ENCODE results near the gene PTPRM.

The PTPRM gene

DNA sequence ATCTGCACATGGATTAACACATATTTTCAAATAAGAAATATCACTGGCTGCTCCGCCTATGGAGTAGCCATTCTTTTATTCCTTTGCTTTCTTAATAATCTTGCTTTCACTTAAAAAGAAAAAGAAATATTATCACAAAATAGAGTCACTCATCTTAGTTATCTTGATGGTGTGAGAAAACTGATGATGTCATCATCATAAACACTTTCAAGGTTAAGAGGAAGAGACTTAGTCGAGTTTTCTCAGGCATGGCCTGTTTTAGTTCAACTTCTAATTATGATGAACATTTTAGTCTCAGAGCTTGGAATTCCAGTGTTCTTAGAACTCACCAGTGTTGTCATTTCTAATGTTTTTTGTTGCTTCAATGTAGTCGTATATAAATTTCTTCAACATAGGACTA is 506.1 kb downstream of the PTPRM start:
- DNase-seq: no peak

DNA sequence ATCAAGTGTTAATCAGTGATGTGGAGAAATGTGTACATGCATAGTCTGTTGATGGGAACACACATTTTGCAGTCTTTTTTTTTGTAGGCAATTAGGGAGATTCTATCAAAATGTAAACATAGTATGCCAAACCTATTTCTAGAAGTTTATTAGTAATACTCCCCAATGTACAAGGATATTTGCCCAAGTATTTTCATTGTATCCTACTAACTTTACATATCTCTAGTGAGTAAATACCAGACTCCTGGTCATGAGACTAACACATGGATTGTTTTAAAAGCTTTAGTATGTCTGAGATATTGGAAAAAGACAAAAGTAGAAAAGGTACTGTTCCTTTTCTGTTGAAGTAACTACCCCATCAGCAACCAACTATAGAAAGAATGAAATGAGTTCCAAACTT is 513.0 kb downstream of the PTPRM start:
- DNase-seq: no peak

DNA sequence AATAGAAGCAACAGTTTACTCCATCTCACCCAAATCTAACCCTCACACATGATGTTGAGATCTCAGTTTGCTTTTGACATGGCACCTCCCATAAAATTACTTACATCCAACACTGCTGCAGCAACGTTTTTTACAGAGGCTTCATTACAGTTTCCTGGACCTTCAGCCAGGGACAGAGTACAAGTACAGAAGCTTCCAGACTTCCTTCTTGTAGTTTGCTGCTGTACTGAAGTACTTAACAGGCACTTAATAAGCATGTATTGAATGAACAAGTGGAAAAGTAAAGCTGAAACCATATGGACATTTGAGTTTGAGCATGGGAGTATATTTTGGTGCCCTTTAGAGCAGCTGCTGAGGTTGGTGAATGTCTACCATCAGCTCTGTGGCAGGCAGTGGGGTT is 514.2 kb downstream of the PTPRM start:
- no peak for DNase-seq

DNA sequence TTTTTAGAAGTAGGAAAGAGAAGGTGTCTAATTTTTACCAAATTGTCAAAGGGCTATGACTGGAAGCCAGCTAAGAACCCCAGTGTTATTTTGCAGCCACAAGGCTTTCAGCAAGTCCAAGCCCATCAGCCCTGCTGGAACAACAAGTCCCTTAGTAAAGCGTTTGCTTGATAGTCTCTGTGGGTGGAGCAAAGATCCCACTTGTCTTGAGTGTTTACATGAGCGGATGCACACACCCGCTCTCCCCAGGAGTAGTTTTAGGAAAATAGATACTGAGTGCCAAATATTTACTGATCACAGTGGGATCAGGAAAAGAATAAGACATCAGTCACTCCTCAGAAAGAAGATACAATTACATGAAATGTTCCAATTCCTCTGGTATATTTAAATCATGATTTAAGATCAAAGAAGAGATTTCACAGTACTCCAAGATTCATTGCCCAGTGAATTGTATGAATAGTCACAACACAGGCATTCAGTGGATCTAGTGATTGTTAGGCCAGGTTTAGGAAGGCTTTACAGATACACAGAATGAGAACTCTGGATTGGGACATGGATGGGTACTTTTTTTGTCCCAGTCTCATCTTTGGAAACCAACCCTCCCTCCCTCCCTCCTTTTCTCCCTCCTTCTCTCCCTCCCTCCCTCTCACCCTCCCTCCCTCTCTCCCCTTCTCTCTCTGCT is 514.9 kb downstream of the PTPRM start:
- DNase-seq: no peak

DNA sequence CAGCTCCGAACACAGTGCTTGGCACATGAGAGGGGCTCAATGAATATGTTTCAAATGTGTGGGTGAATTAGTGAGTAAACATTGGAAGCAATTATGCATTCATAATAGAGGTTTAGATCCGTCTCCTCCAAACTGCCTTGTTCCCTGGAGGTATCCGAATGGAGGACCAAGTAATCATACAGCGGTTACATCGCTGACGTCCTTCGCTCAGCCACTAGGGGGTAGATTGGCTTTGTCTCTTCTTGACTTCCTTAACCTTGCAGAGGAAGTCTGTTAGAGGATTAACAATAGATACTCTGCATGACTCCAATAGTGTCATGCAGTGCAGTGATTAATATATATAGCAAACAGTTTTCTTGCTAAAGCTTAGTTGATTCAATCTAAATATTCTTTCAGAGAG is 517.0 kb downstream of the PTPRM start:
- DNase-seq: no peak

DNA sequence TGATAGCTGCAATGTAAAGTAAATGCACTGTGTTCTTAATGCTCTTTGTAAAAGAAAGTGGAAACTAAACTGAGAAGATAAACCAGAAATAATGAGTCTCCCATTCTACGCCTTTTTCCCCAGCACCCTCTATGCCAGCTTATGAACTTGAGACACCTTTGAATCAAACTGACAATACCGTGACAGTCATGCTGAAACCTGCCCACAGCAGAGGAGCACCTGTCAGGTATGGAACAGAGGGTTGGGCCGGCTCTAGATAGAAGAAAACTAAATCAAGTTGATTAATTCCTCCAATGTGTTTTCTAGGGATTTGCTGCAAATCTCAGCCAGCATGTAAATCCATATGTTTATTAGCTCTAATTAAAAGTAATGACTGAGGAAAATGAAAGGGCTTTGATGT is 521.5 kb downstream of the PTPRM start:
- no peak for DNase-seq

DNA sequence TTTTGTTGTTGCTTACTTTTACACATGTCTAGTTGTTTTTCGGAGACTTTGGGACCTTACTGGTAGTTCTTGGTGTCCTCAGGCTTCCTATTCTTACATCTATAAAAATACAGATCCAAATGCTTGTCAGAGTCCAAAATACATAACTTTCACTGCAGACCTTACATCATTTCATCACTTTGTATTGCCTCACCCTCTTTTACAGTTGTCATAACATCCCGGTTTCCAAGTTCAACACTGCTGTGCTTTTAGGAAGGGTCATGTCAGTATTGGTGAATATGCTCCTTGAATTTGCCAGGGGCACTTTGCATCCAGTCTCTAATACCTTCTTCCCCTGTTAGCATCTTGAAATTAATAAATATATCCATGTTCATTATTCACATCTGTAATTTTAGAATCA is 523.9 kb downstream of the PTPRM start:
- no peak for DNase-seq

DNA sequence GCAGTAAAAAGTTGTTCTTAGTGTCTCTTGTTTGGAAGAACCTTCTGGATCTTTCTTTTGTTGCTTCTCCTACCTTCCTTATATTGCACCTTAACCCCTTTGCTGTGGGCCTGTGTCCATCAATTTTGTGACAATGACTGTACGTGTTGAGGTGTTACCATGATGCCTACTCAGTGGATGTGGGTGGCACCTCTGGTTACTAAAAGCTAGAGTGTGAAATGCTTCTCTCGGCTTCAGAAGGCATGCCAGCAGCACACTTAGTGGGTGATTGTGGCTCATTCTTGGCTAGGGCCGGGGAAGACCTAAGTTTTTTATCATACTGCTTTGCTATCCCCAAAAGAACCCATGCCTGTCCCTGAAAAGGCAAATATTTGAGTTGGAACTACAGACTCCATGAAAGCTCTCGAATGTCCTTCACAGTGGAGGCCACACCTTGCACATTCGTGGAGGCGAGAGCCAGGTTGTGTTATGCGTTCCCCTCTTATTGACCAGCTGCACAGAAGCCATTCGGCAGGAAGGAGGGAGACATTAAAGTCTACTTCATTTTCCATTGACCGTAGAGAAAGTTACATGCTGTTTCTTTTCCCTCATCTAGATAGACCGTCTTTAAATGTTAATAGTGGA is 528.9 kb downstream of the PTPRM start:
- DNase-seq: no peak

DNA sequence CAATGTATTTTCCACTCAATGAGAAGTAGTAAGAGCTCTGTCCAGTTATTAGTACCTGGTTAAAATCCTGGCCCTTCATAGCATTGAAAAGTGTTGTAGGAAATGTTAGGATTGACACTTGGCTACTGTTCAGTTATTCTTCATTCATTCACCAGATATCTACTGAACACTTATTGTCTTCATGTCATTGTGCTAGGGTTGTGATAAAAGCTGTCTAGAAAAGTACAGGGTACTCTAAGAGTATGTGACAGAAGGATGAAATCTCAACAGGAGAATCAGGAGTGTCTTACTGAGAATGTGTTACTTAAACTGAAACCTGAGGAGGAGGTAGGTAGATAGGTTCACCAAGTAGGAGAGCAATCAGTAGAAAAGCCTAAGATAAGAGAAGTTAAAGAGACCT is 530.3 kb downstream of the PTPRM start:
- no peak for DNase-seq

DNA sequence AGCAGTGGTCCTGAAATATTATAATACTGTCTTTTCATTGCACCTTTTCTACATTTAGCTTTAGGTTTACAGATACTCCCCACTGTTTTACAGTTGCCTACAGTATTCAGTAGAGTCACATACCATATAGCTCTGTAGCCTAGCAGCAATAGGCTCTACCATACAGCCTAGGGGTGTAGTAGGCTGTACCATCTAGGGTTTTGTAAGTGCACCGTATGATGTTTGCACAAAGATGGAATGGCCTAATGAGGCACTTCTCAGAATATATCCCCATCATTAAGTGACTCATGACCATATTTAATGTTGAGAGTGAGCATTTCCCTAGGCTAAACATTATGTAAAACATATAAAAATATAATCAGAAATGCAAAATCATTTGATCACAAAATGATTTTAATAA is 530.8 kb downstream of the PTPRM start:
- no peak for DNase-seq

DNA sequence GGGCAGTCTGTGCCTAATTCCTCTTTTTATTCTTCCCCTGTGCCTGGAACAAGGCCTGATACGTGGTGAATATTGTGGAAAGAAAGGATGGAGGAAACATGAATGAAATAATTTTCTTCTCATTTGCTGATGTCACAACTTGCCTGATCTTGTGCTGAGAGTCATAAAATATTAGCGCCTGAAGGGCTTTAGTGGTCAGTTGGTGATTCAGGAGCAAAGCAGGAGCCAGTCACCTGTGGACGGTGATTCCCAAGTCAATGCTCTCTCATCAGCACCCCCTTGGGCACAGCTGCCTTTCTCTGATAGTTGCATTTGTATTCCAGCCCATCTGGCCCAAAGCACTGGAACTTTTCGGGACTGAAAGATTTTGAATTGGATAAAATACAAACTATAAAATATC is 539.5 kb downstream of the PTPRM start:
- DNase-seq: no peak

DNA sequence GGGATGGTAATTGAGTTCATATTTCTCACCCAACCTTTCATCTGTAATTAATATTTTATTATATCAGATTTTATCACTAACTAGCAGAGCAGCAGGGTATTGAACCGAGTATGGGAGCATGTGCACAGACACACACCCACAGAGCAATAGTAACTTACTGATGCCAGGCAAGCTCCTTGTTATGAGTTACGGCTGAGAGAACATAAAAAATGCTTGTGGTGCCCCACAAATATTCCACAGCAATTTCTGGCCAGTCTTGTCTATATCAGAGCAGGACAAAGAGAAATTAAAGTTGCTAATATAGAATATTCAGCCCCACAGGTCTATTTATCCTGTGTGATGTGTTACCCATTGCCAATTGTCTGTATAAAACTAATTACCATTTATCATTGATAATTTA is 540.3 kb downstream of the PTPRM start:
- no peak for DNase-seq

DNA sequence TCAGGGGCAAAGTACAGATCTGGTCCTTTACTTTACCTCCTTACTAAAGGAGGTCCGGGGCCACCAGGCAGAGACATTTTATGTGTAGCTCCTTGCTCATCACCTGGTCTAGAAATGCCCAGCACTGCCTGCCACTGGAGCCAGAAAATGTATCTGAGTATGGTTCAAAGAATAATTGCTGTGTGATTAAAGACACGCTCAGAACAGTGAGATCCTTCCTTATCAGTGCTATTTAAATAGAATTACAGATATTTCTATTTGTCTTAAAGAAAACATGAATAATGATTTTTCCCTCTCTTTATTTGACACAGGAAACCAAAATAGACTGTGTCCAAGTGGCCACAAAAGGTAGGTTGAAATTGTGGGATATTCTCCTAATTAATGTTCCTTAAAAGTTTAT is 547.4 kb downstream of the PTPRM start:
- no peak for DNase-seq

DNA sequence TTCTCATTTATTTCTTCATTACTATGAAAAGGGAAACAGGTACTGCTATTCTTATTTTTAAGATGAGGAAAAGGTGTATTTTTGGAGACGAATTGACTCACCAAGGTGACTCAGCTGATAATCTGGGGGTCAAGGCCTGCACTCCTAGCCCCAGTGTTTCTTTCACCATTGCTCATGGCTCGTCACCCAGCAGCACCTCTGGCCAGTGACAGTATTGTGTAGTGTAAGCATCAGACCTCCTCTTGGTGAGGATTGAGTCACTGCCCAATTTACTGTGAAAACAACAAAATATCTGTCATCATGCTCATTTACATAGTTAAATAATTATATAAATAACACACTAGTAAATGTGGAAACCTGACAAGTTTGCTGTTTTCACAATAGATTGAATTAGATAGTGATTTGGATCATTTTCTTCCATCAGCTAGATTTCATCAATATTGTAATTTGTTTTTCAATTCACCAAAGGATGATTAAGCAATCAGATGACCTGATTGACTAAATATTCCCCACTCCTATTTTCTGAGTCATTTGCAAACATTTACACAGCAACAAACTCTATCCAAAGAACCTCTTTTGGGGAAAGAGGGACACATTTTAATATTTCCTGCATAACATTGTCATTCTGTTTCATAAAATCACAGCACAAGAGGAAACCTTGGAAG is 549.4 kb downstream of the PTPRM start:
- no peak for DNase-seq

DNA sequence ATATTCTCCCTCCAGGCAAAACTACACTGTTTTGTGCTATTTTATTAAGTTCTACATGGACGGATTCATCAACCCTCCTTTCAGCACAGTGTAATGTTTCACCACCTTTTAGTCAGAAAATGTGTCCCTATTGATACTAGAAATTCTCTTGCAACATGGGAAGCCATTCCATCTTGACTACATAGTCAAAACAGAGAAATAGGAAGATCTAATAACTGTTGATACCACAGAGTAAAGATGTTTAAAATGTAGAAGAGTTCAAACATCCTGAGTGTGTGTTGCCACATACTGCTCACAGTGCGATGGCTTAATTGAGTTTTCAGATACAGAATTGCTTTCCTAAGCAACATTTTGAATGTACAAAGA is 549.9 kb downstream of the PTPRM start:
- no peak for DNase-seq

DNA sequence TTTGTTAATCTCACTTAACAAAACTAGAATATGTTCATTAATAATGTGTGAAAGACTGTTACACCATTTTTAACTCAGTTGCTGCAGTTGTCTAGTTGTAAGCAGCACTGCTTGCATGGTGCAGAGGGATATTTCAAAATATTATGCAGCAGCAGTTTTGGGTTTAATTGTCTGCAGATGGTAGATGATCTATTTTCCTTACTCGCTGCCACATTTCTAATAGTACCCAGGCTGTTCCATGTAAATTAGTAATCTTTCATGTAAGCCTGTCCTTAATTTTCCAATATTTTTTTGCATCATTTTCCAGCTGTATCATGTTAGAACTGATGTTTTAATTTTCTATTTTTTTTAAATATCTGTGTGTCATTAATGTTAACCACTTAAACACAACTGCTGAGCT is 554.0 kb downstream of the PTPRM start:
- no peak for DNase-seq

DNA sequence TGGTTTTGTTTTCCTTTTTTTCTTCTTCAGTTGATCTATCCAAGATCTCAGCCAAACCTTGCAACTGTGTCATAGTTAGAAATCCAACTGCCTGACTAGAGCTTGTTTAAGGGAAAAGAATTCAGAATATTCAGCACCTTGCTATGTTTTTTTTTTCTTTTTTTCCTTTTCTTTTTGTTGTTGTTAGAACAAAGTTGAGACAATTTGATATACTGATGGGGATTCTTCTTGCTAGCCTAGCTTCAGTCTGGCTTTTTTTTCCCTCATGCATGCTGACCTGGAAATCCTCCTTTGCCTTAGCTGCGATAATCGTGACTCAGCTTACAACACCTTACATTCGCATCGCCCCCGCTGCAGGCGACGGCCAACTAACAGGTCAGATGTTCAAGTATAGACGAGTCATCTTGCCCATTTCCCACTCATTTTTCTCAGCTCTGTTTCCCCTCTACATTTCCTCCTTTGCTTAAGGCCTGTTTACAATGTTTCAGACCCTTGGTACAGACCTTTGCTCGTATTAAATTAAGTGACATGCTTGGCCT is 554.9 kb downstream of the PTPRM start:
- DNase-seq: no peak

DNA sequence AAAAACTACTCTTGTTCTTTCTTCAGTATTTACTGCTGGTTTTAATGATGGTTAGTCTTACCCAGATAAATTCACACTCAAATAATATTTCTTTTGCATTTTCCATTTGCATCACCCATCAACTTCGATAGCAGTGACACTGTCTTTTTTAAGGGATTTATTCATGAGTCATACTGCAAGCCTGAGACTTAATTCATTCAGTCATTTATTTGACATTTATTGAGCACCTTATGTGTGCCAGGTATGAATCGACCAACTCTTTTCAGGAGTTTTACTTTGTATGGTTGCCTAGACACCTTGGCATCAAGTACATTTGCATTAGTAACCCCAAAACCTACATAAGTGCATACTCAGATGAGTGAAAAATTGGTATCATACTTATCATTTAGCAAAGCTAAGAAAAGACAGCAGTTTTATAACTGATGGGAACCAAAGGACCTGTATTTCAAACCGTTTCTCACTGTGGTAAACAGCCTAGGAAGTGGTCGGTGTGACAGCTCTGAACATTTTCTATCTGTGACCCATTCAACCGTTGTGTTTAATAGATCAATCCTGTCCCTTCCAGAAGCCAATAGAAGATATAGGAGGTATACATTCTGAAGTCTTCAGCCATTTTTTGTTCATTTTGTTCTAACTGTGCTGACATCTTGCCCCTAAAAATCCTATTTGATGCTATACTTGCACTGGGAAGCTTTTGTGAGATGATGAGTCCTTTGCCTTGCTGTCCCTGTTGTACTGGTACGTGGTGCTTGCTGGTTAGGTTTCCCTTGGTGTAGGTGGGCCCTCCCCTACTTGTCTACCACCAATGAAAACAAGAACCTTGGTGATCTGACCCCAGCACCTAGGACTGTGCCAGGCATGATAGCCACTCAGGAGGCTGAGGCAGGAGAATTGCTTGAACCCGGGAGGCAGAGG is 557.4 kb downstream of the PTPRM start:
- DNase-seq: no peak

DNA sequence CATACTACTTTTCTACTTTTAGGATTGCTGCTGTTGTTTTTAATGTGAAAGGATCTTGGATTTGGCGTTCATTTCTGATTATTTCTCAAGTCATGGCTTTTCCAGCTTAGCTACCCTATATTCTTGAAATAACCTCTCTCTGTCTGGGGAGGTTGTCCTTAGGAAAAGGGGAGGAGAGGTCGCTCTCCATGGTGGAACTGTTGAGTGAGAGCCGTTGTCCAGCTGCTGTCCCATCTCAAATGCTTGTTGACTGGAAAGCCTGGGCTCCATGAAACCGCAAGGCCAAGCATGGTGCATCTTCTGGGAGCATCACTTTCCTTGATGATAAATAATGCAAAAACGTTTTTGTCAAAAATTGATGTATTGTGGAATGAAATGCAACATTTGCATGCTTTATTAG is 563.0 kb downstream of the PTPRM start:
- DNase-seq: no peak

DNA sequence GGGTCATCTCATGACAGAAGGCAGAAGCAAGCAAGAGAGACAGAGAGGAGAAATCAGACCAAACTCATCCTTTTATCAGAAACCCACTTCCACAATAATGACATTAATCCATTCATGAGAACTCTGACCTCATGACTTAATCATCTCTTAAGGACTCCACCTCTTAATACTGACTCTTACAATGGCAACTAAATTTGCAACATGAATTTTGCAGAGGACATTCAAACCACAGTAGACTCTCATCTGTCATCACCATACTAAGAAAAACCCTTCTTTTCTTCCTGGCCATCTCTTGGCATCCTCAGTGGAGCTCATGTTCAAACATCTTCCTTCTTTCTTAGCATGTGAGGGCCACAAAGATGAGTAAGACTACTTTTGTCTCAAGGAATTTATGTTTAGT is 565.9 kb downstream of the PTPRM start:
- DNase-seq: no peak

DNA sequence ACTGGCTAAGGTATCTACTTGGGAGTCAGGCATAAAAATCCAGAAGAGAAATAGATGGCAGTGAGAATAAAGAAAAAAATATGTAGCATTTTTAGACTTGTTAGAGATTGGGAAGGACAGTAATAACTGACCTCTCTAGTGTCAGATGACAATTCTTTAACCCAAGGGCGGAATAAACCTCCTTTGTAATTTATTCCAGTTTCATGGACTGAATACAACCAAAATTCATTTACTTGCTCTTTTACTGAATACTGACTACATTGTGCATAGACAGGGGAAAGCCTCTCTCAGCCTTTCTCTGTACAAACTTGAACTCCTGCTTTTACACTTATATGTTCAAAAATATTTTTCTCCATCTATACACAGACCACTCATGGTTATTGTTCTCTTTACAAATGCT is 566.8 kb downstream of the PTPRM start:
- no peak for DNase-seq

DNA sequence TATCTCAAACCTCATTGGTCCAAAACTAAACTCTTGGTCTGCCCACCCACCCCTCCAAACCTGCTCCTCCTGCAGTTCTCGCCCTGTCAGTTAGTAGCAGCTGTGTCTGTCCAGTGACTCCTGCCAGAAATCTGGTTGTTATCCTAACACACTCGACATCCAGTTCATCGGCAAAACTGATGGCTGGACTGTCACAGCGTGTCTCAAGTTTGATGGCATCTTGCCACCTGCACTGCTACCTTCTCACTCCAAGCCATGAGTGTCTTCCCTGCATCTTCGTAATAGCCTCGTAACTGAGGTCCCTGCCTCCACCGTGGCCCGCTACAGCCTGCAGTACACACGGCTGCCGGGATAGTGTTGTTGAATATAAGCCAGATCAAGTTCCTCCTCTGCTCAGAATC is 572.0 kb downstream of the PTPRM start:
- DNase-seq: no peak

DNA sequence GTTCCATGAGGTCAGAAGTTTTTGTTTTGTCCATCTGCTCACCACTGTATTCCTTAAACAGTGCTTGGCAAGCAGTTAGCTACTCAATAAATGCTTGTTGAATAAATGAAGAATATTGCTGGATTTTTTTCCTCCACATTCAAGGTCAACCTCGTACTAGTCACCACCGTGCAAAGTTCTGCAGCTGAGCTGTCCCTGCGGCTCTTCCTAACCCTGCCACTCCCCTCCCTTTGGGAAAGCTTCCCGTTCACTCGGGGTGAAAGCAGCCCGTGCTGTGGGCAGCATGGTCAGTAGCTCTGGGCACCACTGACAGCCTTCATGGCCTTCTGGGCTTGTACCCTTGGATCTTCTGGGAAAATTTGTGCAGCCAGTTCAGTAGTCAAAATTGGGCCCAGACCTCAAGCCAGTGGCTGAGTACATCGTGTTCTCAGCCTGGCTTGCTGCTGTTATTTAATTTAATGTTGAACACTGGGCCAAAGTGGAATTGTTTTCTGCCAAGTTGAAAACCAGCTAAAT is 572.8 kb downstream of the PTPRM start:
- DNase-seq: no peak

All from NCI-H1092 (cell line).